Measurements from ENCODE around the gene MRPL45. TPM values are rescaled to one million over a fixed set of nuclear protein-coding genes. Genes with fewer than 3 reads are reported as not detected.

The MRPL45 gene
- polyA plus RNA-seq, 1 of the 3 experiments (the other 2 are of a cell fraction): 35.5 TPM

DNA sequence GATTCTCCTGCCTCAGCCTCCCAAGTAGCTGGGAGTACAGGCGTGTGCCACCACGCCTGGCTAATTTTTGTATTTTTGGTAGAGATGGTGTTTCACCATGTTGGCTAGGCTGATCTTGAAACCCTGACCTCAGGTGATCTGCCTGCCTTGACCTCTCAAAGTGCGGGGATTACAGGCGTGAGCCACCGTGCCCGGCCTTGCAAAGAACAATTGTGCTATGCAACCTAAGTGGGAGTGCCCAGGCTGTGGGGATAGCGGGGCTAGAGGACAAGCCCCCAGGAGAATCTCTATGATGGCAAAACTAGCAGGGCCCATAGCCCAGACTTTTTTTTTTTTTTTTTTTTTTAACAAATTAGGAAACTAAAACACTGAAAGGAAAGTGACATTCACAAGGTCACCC, 48.8 kb downstream of the MRPL45 start:
- no peak overlapping the region for H3K4me3 ChIP-seq (ENCODE audit: low read depth in 2 of 2, low read length in 1 of 2)
- no peak for TF ChIP-seq NRF1 (IDR thresholded peaks at IDR 0.05; ENCODE audit: low read depth, low read length)
- no peak for TF ChIP-seq TCF12 (IDR thresholded peaks at IDR 0.05)
- TF ChIP-seq, protein P1, sequence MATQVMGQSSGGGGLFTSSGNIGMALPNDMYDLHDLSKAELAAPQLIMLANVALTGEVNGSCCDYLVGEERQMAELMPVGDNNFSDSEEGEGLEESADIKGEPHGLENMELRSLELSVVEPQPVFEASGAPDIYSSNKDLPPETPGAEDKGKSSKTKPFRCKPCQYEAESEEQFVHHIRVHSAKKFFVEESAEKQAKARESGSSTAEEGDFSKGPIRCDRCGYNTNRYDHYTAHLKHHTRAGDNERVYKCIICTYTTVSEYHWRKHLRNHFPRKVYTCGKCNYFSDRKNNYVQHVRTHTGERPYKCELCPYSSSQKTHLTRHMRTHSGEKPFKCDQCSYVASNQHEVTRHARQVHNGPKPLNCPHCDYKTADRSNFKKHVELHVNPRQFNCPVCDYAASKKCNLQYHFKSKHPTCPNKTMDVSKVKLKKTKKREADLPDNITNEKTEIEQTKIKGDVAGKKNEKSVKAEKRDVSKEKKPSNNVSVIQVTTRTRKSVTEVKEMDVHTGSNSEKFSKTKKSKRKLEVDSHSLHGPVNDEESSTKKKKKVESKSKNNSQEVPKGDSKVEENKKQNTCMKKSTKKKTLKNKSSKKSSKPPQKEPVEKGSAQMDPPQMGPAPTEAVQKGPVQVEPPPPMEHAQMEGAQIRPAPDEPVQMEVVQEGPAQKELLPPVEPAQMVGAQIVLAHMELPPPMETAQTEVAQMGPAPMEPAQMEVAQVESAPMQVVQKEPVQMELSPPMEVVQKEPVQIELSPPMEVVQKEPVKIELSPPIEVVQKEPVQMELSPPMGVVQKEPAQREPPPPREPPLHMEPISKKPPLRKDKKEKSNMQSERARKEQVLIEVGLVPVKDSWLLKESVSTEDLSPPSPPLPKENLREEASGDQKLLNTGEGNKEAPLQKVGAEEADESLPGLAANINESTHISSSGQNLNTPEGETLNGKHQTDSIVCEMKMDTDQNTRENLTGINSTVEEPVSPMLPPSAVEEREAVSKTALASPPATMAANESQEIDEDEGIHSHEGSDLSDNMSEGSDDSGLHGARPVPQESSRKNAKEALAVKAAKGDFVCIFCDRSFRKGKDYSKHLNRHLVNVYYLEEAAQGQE (IDR thresholded peaks at IDR 0.05; ENCODE audit: low read depth, low read length): no peak
- no peak for TF ChIP-seq CHD2 (IDR thresholded peaks at IDR 0.05; ENCODE audit: low read length, partially characterized antibody)
- TF ChIP-seq JUND (IDR thresholded peaks at IDR 0.05): no peak
- TF ChIP-seq PBX3 (IDR thresholded peaks at IDR 0.05): no peak
- TF ChIP-seq FOSL2 (IDR thresholded peaks at IDR 0.05; ENCODE audit: borderline replicate concordance, low read depth): no peak
- TF ChIP-seq RXRA (IDR thresholded peaks at IDR 0.05; ENCODE audit: borderline replicate concordance, low read depth): no peak
- no peak for TF ChIP-seq RCOR1 (IDR thresholded peaks at IDR 0.05; ENCODE audit: low read length)
- H2AFZ ChIP-seq (ENCODE audit: low read depth): no peak overlapping the region
- no peaks in the 10 kb centered on the region for H3K9me3 ChIP-seq
- H3K36me3 ChIP-seq (replicated peaks in 1 of 2; ENCODE audit: control insufficient read depth in 1 of 2, insufficient read depth in 2 of 2, low read length in 1 of 2): no peaks in the 10 kb centered on the region
- peaks cover 8% of the 10 kb centered on the region for H3F3A ChIP-seq (replicated peaks; ENCODE audit: insufficient read depth)
- no peak overlapping the region for H3K4me2 ChIP-seq
- no peaks in the 10 kb centered on the region for H3K27me3 ChIP-seq (ENCODE audit: insufficient read depth)
- ChIA-PET POLR2A (no interaction called here), CTCF (interaction anchor here (1.1 to 24.7 kb wide), 3 partner anchors 15 to 163 kb away, joined by 3 to 423 read pairs (median 303); no protein-coding TSS in a partner anchor)
- no peaks in the 10 kb centered on the region for H4K20me1 ChIP-seq (ENCODE audit: insufficient read depth)
- no peak for DNase-seq
- no peaks in the 10 kb centered on the region for H3K9me2 ChIP-seq
- no peak overlapping the region for H3K9ac ChIP-seq
- H3K79me2 ChIP-seq (ENCODE audit: insufficient read depth): no peaks in the 10 kb centered on the region
- no peak overlapping the region for H3K27ac ChIP-seq (ENCODE audit: low read depth in 2 of 2, low read length in 1 of 2)
- WGBS (ENCODE audit: low lambda C conversion rate): 84% methylated on average over 7 of the region's 7 CpGs
- H3K4me1 ChIP-seq (ENCODE audit: control insufficient read depth in 1 of 2, insufficient read depth in 2 of 2, low read depth in 1 of 2, low read length in 1 of 2): peaks cover 0 to 11% of the 10 kb centered on the region in 2 experiments; a peak in 1 of 4 replicates

GRCh38 chr17:38349097-38349730, 52.2 kb downstream of the MRPL45 start:
- 15% methylated on average over 7 of the region's 8 CpGs for WGBS (ENCODE audit: low lambda C conversion rate)
- TF ChIP-seq TEAD4 (IDR thresholded peaks at IDR 0.05; ENCODE audit: borderline replicate concordance, insufficient read depth) (no peak), CHD2 (IDR thresholded peaks at IDR 0.05; ENCODE audit: low read length, partially characterized antibody) (peak; percentile 34), GATA2 (CRISPR knock-in tag; IDR thresholded peaks at IDR 0.05) (peak; percentile 79), RAD21 (IDR thresholded peaks at IDR 0.05; ENCODE audit: low read length) (peak; percentile 89), RCOR1 (IDR thresholded peaks at IDR 0.05; ENCODE audit: low read length) (peak; percentile 63), MXI1 (IDR thresholded peaks at IDR 0.05; ENCODE audit: low read depth, low read length) (no peak), SMC3 (IDR thresholded peaks at IDR 0.05; ENCODE audit: low read depth, low read length) (peak; percentile 97), FOXJ3 (CRISPR knock-in tag; IDR thresholded peaks at IDR 0.05) (peak; percentile 32; the same call in 1 of the 2 replicates)
- TF ChIP-seq, protein P2, sequence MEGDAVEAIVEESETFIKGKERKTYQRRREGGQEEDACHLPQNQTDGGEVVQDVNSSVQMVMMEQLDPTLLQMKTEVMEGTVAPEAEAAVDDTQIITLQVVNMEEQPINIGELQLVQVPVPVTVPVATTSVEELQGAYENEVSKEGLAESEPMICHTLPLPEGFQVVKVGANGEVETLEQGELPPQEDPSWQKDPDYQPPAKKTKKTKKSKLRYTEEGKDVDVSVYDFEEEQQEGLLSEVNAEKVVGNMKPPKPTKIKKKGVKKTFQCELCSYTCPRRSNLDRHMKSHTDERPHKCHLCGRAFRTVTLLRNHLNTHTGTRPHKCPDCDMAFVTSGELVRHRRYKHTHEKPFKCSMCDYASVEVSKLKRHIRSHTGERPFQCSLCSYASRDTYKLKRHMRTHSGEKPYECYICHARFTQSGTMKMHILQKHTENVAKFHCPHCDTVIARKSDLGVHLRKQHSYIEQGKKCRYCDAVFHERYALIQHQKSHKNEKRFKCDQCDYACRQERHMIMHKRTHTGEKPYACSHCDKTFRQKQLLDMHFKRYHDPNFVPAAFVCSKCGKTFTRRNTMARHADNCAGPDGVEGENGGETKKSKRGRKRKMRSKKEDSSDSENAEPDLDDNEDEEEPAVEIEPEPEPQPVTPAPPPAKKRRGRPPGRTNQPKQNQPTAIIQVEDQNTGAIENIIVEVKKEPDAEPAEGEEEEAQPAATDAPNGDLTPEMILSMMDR (IDR thresholded peaks at IDR 0.05): peak; percentile 92
- peak; percentile 78 for DNase-seq
- Histone ChIP-seq H3K79me2 (ENCODE audit: insufficient read depth) (peaks cover 21% of the 10 kb centered on the region), H4K20me1 (ENCODE audit: insufficient read depth) (peaks cover 16% of the 10 kb centered on the region), H3K36me3 (replicated peaks in 1 of 2; ENCODE audit: control insufficient read depth in 1 of 2, insufficient read depth in 2 of 2, low read length in 1 of 2) (no peaks in the 10 kb centered on the region), H3K27ac (ENCODE audit: low read depth in 2 of 2, low read length in 1 of 2) (no peak overlapping the region), H3K9ac (no peak overlapping the region), H3K4me1 (ENCODE audit: control insufficient read depth in 1 of 2, insufficient read depth in 2 of 2, low read depth in 1 of 2, low read length in 1 of 2) (peaks cover 2 to 6% of the 10 kb centered on the region in 2 experiments; a peak in 1 of 4 replicates), H3K27me3 (ENCODE audit: insufficient read depth) (no peaks in the 10 kb centered on the region), H3F3A (replicated peaks; ENCODE audit: insufficient read depth) (peaks cover 14% of the 10 kb centered on the region), H3K4me2 (no peak overlapping the region), H3K9me2 (no peaks in the 10 kb centered on the region), H3K4me3 (ENCODE audit: low read depth in 2 of 2, low read length in 1 of 2) (no peak overlapping the region), H3K9me3 (no peaks in the 10 kb centered on the region), H2AFZ (ENCODE audit: low read depth) (no peak overlapping the region)
- ChIA-PET POLR2A (interaction anchor here (1.2 to 1.9 kb wide), 4 partner anchors 21 to 67 kb away, joined by 3 to 15 read pairs (median 4); no protein-coding TSS in a partner anchor), CTCF (interaction anchor here (0.6 to 24.7 kb wide), 33 partner anchors 10 to 386 kb away, joined by 3 to 423 read pairs (median 4); partner anchors contain the start of genes ARHGAP23 and SRCIN1)

Measured in SK-N-SH (cell line).